ENCODE data around the gene CNOT11.
A peak's percentile ranks its signal among the peaks of the same experiment; 100 is the strongest.
"Not testable (repeated sequence)": the region's sequence is repeated elsewhere in the genome, so short reads cannot be mapped to it uniquely, and the experiment has no call there.

The CNOT11 gene

DNA sequence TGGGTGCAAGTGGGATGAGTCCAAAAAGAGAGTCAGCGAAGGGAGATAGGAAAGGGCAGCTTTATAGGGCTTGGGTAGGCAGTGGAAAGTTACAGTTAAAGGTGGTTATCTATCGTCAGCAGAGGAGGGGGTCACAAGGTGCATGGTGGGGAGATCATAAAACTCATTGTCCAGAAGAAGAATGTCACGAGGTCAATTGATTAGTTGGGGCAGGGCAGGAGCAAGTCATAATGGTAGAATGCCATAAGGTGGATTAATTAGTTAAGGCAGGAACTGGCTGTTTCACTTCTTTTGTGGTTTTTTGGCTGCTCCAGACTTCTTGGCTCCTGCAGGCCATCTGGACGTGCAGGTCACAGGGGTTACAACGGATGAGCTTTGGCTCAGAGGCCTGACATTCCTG lies 3.9 kb upstream of the CNOT11 start:
- DNase-seq, result not testable (repeated sequence)

GRCh38 chr2:101249826-101250225 lies 2.9 kb upstream of the CNOT11 start:
- no peak for DNase-seq

- not testable (repeated sequence) for DNase-seq
These were observed 1.4 kb upstream of the CNOT11 start for GRCh38 chr2:101251246-101251781.

DNA sequence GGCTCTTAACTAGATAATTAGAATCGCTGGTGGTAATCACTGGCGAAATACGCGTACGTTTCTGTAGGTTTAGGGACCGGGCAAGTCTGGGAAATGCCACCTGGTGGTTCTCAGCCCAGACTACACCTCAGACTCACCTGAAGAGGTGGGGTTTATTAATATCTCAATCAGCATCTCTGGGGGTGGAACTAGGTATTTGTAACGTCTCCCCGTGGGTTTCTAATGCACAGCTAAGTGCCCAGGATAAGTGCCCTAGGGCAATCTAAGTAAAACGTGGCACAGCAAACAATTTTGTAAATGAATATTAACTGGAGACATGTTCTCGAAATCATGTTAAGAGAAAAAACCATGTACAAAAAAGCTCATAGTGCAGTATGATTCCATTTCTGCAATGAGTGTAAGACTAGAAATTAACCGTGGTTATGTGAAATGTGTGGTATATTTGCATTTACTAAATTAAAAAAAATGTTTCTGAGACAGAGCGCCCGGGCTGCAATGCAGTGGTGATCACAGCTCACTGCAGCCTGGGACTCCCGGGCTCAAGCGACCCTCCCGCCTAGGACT lies 760 bp upstream of the CNOT11 start:
- DNase-seq, result peak; percentile 64

DNA sequence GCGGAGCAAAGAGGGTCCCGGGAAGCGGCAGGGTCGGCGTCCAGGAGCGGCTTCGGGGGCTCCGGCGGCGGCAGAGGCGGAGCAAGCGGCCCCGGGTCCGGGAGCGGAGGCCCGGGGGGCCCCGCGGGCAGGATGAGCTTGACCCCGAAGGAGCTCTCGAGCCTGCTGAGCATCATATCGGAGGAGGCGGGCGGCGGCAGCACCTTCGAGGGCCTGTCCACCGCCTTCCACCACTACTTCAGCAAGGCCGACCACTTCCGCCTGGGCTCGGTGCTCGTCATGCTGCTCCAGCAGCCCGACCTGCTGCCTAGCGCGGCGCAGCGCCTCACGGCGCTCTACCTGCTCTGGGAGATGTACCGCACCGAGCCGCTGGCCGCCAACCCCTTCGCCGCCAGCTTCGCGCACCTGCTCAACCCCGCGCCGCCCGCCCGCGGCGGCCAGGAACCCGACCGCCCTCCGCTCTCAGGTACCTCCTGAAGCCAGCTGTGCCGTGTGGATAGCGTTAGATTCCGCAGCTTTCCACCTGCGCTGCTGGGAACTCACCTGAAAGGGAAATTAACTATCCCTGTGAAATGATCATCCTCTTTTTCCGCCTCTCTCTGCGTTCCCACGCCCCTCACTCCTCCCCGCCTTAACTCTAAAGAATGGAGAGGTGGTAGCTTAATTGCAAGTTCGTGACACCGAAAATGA lies 472 bp downstream of the CNOT11 start:
- DNase-seq, result peak; percentile 48

GRCh38 chr2:101253703-101254450 lies 1.2 kb downstream of the CNOT11 start:
- no peak for DNase-seq

DNA sequence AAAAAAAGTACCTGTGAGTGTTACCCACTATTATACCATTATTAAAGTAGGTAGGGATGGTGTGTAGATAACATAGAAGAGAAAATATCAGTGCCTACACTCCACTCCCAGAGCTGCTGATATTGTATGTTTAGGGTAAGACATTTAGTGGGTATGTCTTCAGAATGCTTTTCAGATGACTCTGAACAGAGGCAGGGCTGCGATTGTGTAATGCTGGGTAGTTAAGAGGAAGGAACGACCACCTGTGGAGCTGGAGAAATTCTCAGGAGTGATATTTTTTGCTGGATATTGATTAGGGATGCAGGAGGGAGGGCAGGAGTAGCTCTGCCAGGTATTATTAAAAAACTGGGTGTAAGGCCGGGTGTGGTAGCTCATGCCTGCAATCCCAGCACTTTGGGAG lies 2.8 kb downstream of the CNOT11 start:
- DNase-seq, result no peak

GRCh38 chr2:101256316-101256715 lies 3.6 kb downstream of the CNOT11 start:
- DNase-seq, result no peak

- no peak for DNase-seq
These were observed 6.1 kb downstream of the CNOT11 start for GRCh38 chr2:101258804-101259203.

GRCh38 chr2:101262142-101262541 lies 9.5 kb downstream of the CNOT11 start:
- DNase-seq, result no peak

DNA sequence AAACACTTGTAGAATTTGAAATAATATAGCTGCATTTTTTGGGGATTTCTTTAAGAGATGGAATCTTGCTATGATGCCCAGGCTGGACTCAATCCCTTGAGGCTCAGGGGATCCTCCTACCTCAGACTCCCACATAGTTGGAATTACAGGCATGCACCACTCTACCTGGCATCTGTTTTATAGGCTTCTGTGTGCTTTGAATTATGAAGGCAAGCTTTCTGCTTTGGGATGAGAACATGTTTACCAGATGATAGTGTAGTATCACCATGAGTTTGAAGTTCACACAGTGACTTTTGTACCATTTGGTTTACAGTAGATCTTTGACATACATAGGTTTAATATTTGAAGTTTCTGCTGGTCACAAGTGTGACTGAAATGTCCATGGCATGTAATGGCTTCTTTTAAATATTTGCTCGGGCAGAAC lies 10.7 kb downstream of the CNOT11 start:
- DNase-seq, result no peak

DNA sequence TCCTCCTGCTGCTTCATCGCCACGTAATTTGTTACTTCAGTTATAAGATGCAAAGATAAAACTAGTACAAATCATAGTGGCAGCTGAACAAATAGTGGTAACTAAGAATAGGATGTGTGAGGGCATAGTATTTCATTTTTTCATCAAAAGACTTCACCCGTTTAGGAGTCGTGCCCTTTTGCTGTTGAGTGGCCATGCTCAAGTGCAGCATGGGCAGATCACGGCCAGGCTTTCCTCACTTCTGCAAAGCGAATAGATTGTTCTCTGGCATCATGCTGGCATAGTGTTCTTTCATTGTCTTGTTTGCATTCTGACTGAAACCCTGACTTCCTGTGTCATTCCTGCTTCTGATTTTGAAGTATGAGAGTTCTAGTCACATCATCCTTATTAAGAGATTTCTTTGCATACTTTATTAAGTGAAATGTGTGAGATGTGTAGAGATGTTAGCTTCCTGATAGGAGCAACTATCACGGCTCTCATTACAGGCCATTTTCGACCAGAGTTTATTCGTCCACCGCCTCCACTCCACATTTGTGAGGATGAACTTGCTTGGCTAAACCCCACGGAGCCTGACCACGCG lies 11.8 kb downstream of the CNOT11 start:
- no peak for DNase-seq

DNA sequence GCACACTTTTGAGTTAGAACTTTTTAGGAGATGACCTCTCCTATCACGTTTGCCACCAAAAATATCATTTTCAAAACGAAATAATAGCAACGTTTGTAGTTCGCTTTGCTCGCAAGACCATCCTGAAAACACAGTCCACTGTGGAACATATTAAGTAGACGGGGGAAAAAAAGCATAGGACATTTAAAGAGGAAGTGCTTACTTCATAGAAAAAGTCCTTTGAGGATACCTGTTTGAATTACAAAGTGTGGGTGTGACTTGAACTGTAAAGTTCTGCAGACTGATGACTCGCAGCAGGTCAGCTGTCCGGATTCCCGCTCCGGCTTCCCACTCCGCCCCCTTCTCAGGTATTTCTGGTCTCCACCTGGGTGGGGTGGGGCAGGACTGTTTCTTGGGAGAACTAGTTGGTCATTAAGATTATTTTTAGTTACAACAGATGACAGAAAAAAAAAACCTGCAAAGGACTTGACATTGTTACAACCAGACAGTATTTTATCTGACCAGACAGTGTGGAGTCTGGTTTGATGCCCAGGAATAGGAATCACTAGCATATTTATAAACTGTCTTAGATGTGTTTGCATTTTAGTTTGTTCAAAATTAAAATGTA lies 13.3 kb downstream of the CNOT11 start:
- no peak for DNase-seq

DNA sequence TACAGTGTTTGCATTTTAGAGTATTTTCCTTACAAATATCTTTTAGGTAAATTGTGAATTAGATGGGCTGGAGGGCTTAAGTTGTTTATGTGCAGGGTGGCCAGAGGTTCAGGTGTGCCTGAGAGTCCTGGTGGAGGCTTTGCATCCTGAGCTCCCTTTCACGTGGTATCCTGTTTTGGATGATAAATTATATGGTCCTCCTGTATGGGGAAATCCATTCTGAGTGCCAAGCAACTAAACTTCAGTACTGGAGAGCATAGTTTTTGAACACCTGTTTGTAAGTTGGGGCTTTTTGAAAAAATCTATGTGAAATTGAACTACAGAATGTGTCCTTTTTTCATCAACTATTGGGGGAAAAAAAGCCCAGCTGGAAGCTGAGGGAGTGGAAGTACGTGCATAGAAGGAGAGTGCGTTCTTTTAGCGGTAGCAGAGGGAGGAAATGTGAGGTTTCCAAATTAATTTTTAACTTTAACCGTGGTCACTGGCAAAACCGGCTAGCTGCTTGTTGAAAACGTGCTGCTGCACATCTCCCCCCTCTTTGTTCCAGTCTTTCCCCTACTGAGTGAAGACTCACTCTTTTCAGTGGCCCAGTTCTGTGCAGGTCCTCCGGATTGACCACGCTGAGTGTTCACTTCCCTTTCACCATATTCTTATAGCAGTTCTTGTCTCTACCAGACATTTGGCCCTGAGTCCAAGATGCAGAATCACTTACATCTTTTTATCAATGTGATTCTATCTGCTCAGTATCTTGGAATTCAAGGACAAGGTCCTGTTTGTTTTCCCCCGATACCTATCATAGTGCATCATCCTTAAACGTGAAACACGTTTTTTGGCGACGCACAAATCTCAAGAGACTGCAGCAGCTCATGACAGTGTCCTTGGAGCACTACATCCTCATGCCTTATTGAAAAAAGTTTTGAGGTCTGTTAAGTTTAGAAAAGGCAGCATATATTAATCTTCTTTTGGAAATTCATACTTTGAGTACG lies 15.3 kb downstream of the CNOT11 start:
- no peak for DNase-seq

GRCh38 chr2:101270700-101271259 lies 18.1 kb downstream of the CNOT11 start:
- DNase-seq, result no peak

- no peak for DNase-seq
These were observed 19.5 kb downstream of the CNOT11 start for GRCh38 chr2:101272045-101272784.

- DNase-seq, result no peak
These were observed 20.4 kb downstream of the CNOT11 start for GRCh38 chr2:101273056-101273455.

GRCh38 chr2:101274142-101274541 lies 21.5 kb downstream of the CNOT11 start:
- DNase-seq, result no peak

- no peak for DNase-seq
These were observed 24.4 kb downstream of the CNOT11 start for GRCh38 chr2:101277111-101277510.

DNA sequence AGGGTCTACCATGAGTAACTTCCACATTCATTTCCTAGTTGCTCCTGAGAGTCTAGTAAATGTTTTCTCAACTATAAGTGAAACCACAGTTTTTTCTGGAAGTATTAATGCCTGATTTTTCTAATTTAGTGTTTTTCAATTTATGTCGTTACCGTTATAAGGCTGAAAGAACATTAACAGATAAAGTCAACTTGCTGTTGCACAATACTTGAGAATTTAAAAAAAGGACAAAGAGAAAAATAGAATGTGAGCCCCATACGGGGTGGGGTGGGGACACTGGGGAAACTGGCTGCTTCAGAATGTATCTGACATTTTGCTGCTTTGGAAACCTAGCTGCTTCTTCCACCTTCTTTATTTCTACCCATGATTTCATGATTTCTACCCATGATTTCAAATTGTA lies 26.2 kb downstream of the CNOT11 start:
- DNase-seq, result no peak

- DNase-seq, result no peak
These were observed 28.8 kb downstream of the CNOT11 start for GRCh38 chr2:101281482-101281881.

Data from COR-L47 (cell line).